NCI-H146 treated with DMSO at 0.1 percent for 48 hours (cell line): ENCODE data around the gene NELFB.

Experiments
- DNase-seq: peaks from one replicate; lab custom pipeline; 2025; ENCODE audit not compliant: unreplicated experiment; lab: John Stamatoyannopoulos, UW

NELFB gene

GRCh38 chr9:137302449-137303150 lies 47.5 kb downstream of the NELFB start:
- DNase-seq, result no peak

GRCh38 chr9:137303151-137303892 lies 48.2 kb downstream of the NELFB start:
- DNase-seq, result no peak

- DNase-seq, result no peak
These were observed 48.8 kb downstream of the NELFB start for GRCh38 chr9:137303893-137304382.

GRCh38 chr9:137304383-137305059 lies 49.4 kb downstream of the NELFB start:
- DNase-seq, result no peak

GRCh38 chr9:137305060-137305797 lies 50.1 kb downstream of the NELFB start:
- DNase-seq, result no peak

- no peak for DNase-seq
These were observed 50.6 kb downstream of the NELFB start for GRCh38 chr9:137305798-137306065.

GRCh38 chr9:137306066-137306849 lies 51.1 kb downstream of the NELFB start:
- DNase-seq, result no peak

- DNase-seq, result no peak
These were observed 51.7 kb downstream of the NELFB start for GRCh38 chr9:137306850-137307254.

GRCh38 chr9:137307255-137308056 lies 52.3 kb downstream of the NELFB start:
- DNase-seq, result no peak

GRCh38 chr9:137308057-137308619 lies 53.0 kb downstream of the NELFB start:
- DNase-seq, result peak; percentile 34

GRCh38 chr9:137309368-137310188 lies 54.5 kb downstream of the NELFB start:
- no peak for DNase-seq

GRCh38 chr9:137310189-137311052 lies 55.3 kb downstream of the NELFB start:
- DNase-seq, result no peak

- peak; percentile 16 for DNase-seq
These were observed 56.3 kb downstream of the NELFB start for GRCh38 chr9:137311171-137311985.

GRCh38 chr9:137311986-137312851 lies 57.1 kb downstream of the NELFB start:
- DNase-seq, result no peak

- no peak for DNase-seq
These were observed 57.8 kb downstream of the NELFB start for GRCh38 chr9:137312852-137313325.
